ENCODE measurements around the gene TM4SF1.

DNA sequence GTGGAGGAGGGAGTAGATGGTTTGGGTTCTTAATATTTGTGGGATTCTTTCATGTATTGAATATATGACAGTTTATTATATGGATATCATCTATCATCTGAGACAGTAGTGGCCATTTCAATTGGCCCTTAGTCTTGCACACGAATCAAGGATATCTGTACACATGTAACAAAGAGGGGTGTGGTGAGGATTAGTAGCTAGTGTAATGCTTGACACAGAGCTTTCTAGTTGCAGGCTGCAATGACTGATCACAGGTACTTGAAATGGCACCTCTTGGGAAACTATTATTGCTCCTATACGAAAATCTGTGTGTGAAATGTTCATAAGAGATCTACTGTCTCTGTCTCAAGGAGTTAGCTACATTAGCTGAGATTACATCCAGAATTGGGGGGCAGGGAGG is 12.8 kb downstream of the TM4SF1 start:
- TF ChIP-seq, protein P1, sequence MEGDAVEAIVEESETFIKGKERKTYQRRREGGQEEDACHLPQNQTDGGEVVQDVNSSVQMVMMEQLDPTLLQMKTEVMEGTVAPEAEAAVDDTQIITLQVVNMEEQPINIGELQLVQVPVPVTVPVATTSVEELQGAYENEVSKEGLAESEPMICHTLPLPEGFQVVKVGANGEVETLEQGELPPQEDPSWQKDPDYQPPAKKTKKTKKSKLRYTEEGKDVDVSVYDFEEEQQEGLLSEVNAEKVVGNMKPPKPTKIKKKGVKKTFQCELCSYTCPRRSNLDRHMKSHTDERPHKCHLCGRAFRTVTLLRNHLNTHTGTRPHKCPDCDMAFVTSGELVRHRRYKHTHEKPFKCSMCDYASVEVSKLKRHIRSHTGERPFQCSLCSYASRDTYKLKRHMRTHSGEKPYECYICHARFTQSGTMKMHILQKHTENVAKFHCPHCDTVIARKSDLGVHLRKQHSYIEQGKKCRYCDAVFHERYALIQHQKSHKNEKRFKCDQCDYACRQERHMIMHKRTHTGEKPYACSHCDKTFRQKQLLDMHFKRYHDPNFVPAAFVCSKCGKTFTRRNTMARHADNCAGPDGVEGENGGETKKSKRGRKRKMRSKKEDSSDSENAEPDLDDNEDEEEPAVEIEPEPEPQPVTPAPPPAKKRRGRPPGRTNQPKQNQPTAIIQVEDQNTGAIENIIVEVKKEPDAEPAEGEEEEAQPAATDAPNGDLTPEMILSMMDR (optimal IDR thresholded peaks at IDR 0.05 in 1 of 3, IDR thresholded peaks at IDR 0.05 in 1 of 3, conservative IDR thresholded peaks at IDR 0.05 in 1 of 3; ENCODE audit: extremely low read depth in 1 of 3, insufficient read depth in 2 of 3, low read length in 3 of 3), result no peak
- no peak for TF ChIP-seq EZH2 (IDR thresholded peaks at IDR 0.05; ENCODE audit: low read length)

Measured in keratinocyte (primary cell).